RWPE1 (cell line): Measurements from ENCODE around the gene THAP4.
"Not testable (repeated sequence)": the region's sequence is repeated elsewhere in the genome, so short reads cannot be mapped to it uniquely, and the experiment has no call there.

Experiments
- CTCF ChIA-PET: fragments of 350-600 bp; sonication (Branson Sonifier 250); formaldehyde crosslinking; extraction: SDS; loops from one replicate; lab custom pipeline; 2021; lab: Yijun Ruan, JAX
- POLR2A ChIA-PET: fragments of 400-600 bp; formaldehyde crosslinking; extraction: SDS; loops from one replicate; lab custom pipeline; 2020; ENCODE audit warnings: antibody characterized with exemption; ENCODE audit not compliant: low non-redundant PET; lab: Yijun Ruan, JAX
- DNase-seq: peaks from one replicate; pipeline ENCODE4 v3.0.0; 2012; ENCODE audit warnings: low spot score
- H3K27ac ChIP-seq: fragments of 450-650 bp; 2 replicates; pipeline ENCODE4 v1.5.1; 2017
- CTCF ChIP-seq: fragments of 450-650 bp; conservative IDR thresholded peaks from 2 replicates; pipeline ENCODE4 v1.5.1; 2017; ENCODE audit warnings: low read depth, mild to moderate bottlenecking

Gene THAP4

DNA sequence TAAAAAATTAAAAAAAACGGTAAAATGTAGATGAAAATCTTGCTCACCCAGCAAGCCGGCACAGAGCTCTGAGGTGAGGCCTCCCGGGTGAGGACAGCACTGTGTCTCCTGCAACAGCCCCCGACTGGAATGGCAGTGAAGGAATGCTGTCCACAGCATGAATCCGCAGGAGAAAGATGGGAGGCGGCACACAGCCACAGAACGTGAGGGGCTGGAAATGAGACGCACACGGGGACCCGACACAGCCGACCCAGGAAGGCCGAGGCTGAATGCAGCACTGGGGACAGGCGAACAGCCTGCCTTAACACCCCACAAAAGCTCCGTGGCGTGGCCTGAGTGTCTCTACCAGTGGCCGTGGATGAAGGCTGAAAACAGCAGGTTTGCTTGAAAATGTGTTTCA, 43.7 kb downstream of the THAP4 start:
- TF ChIP-seq CTCF, result no peak

GRCh38 chr2:241592126-241592845, 44.7 kb downstream of the THAP4 start:
- 0 out of 2 replicates have a peak overlapping the region, but pooled peaks have one; percentile 3 for H3K27ac ChIP-seq
- DNase-seq, result no peak
- no peak for TF ChIP-seq CTCF
- ChIA-PET CTCF (no interaction called here), POLR2A (no interaction called here)

More for the DNA sequence above, 43.7 kb downstream of the THAP4 start:
- ChIA-PET POLR2A (no interaction called here), CTCF (no interaction called here)
- DNase-seq, result no peak
- H3K27ac ChIP-seq, result no peak overlapping the region

GRCh38 chr2:241590496-241591455, 46.2 kb downstream of the THAP4 start:
- H3K27ac ChIP-seq, POLR2A ChIA-PET, DNase-seq: not testable (repeated sequence)
- CTCF ChIA-PET, result interaction anchor here (0.7 kb wide), 2 partner anchors 94 to 221 kb away, joined by 3 read pairs; no protein-coding TSS in a partner anchor

GRCh38 chr2:241589863-241590262, 47.1 kb downstream of the THAP4 start:
- DNase-seq, H3K27ac ChIP-seq, CTCF ChIA-PET: not testable (repeated sequence)
- POLR2A ChIA-PET, result interaction anchor here (0.6 kb wide), 1 partner anchor 10 kb away, joined by 3 read pairs; no protein-coding TSS in a partner anchor

GRCh38 chr2:241586564-241587264, 50.2 kb downstream of the THAP4 start:
- ChIA-PET POLR2A (no interaction called here), CTCF (interaction anchor here (0.6 kb wide), 1 partner anchor 28 kb away, joined by 3 read pairs; no protein-coding TSS in a partner anchor)
- DNase-seq, result no peak
- no peak for TF ChIP-seq CTCF
- H3K27ac ChIP-seq, result no peak overlapping the region

GRCh38 chr2:241584436-241584835, 52.5 kb downstream of the THAP4 start:
- peak; percentile 17 for DNase-seq
- no peak for TF ChIP-seq CTCF
- ChIA-PET POLR2A (no interaction called here), CTCF (no interaction called here)
- H3K27ac ChIP-seq, result no peak overlapping the region; the same call in 1 of the 2 replicates

DNA sequence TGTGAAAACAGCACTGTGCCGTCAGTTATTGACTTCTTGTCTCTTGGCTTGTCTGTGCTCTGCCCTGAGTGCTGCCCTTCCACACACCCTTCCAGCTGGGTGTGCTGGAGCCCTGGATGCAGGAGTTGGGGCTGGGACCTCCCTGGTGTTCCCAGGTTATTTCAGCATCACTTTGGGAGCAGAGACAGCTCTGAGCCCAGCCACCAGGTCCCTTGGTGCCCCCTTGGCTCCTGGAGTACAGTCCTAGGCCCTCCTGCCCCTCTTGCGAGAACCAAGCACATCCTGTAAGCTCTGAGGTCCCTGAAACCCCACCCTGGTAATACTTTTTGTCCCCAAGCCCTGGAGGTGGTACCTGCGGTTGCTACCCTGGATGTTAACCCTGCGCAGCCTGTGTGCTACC, 54.2 kb downstream of the THAP4 start:
- CTCF ChIA-PET, result no interaction called here
- TF ChIP-seq CTCF, result no peak
- POLR2A ChIA-PET, result no interaction called here
- no peak overlapping the region for H3K27ac ChIP-seq
- DNase-seq, result no peak
